NCI-H146 treated with DMSO at 0.1 percent for 48 hours (cell line): ENCODE measurements around the gene GNAI2.

Source experiments
- DNase-seq: peaks from one replicate; lab custom pipeline; 2025; ENCODE audit not compliant: unreplicated experiment; lab: John Stamatoyannopoulos, UW

Gene GNAI2

DNA sequence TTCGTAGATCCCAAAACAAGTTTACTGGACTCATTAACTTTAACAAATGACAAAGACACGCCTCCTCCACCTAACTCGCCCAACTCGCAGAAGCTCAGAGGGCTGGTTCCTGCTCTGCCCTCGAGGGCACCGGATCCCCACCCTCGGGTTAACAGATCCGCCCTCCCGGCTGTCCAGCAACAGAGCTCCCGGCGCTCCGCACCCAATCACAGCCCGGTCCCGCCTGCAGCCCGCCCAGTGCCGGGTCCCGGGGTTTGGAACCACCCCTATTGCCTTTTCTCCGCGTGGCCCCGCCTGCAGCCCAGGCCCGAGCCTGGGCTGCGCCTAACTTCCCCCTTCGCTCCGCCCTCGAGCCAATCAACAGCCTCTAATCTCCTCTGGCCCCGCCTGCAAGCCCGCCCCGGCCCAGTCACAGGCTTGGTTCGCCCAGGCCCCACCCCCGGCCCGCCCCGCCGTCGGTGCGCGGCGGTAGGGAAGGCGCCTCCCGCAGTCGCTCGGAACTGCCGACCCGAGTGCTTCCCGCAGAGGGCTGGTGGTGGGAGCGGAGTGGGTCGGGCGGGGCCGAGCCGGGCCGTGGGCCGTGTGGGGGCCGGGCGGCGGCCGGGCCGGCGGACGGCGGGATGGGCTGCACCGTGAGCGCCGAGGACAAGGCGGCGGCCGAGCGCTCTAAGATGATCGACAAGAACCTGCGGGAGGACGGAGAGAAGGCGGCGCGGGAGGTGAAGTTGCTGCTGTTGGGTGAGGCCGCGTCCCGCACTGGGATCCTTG, at the start of gene GNAI2:
Gene GNAI2, plus strand, starts transcription at position 489 of the 768 bp plus-strand sequence. Its CDS starts 132 bp downstream, at position 621.
- peak; percentile 90 for DNase-seq

GRCh38 chr3:50187750-50188149, 48.3 kb upstream of the GNAI2 start:
- no peak for DNase-seq

DNA sequence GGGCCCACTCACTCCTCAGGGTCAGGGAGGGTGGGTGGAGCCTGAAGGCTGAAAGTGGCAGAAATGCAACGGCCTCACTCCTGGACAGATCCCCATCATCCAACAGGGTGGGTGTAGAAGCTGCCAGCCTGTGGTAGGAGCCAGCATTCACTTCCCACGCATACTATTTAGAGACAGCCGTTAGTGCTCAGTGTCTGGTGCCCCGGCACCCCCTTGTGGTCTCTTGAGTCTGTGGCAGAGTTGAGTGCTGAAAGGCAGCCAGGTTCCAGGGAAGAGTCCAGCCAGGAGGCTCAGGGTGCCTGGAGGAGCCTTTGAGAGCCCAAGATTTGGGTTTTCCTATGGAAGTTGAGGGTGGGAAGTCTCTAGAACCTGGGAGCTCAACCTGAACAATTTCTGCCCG, 46.7 kb upstream of the GNAI2 start:
- DNase-seq: peak; percentile 15

DNA sequence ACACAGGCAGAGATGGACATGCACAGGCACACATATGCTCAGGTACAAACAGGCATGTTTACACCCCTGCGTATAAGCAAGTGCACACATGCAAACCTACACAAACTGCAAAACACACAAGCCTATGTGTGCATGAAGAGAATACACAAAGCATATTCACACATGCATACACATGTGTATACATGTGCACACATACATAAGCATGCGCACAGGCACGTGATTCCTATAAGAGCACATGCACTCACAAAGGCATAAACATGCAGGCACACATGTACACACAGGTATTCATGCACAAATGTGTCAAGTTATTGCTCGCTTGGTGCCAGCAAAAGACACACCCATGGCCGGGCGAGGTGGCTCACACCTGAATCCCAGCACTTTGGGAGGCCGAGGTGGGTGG, 46.0 kb upstream of the GNAI2 start:
- DNase-seq: no peak

GRCh38 chr3:50190936-50191660, 44.9 kb upstream of the GNAI2 start, which contains the start of gene GNAT1:
GNAT1 (plus strand) TSS chr3:50191610; CDS start chr3:50191726, 116 bp downstream.
- DNase-seq: no peak

DNA sequence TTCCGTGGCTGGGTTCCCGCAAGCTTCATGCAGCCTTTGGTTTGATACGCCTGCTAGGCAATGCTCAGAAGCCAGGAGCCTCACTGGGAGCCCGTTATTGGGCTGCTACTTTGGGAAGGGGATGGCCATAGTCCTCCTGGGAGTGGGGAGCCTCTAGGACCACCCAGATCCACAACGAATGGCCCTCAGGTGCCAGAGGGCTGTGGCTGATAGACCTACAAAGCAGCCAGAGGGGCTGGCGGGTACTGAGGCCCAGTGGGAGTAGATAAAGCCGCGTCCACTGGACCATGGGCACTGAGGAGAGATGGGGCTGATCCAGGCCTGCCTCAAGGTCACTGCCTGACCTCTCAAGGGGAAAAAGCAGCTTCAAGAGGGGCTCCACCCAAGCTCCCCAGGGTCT, 43.9 kb upstream of the GNAI2 start:
- no peak for DNase-seq

DNA sequence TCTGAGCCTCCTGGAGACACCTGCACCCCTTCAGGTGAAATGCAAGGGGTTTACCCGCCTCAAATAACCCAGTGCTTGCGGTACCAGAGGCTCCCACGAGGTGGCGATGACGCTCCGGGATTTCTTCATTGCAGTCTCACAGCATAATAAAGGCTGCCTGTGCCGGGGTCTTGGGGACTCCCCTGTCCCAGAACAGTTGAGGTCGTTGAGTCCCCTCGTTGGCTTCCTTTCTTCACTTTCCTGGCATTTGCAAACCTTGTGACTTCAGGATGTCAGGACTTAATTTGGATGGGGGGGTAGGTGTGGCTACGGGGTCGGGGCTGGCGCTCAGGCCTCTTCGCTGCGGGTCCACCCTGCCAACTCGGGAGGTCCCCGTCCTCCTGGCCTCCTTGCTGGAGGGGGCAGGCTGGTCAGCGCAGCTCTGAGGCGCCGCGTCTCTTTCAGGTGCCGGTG, 43.3 kb upstream of the GNAI2 start:
- DNase-seq: peak; percentile 4

DNA sequence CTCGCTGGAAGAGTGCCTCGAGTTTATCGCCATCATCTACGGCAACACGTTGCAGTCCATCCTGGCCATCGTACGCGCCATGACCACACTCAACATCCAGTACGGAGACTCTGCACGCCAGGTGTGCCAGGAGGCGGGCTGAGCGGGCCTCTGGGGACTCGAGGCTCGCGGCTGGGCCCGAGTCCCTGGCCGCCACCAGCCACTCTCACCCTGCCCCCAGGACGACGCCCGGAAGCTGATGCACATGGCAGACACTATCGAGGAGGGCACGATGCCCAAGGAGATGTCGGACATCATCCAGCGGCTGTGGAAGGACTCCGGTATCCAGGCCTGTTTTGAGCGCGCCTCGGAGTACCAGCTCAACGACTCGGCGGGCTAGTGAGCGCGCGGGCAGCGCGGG, 42.7 kb upstream of the GNAI2 start:
- DNase-seq: no peak

GRCh38 chr3:50193746-50194127, 42.3 kb upstream of the GNAI2 start:
- DNase-seq: no peak

DNA sequence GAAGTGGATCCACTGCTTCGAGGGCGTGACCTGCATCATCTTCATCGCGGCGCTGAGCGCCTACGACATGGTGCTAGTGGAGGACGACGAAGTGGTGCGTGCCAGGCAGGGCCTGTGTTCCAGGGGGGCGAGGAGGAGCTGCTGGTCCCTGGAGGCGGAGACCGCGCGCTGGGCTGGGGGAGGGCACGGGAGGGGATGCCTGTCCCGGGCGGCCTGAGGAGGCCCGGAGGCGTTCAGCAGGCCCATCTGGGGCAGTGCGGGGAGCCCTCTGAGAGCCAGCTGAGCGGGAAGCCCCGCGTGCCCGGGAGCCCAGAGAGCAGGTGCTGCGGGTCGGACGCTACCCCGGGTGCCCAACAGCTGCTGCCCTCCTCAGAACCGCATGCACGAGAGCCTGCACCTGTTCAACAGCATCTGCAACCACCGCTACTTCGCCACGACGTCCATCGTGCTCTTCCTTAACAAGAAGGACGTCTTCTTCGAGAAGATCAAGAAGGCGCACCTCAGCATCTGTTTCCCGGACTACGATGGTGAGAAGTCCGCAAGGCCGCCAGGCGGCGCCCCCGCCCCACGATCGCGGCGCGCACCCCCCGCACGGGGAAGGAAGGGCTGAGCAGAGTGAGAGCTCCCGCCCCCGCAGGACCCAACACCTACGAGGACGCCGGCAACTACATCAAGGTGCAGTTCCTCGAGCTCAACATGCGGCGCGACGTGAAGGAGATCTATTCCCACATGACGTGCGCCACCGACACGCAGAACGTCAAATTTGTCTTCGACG, 41.7 kb upstream of the GNAI2 start:
- no peak for DNase-seq

DNA sequence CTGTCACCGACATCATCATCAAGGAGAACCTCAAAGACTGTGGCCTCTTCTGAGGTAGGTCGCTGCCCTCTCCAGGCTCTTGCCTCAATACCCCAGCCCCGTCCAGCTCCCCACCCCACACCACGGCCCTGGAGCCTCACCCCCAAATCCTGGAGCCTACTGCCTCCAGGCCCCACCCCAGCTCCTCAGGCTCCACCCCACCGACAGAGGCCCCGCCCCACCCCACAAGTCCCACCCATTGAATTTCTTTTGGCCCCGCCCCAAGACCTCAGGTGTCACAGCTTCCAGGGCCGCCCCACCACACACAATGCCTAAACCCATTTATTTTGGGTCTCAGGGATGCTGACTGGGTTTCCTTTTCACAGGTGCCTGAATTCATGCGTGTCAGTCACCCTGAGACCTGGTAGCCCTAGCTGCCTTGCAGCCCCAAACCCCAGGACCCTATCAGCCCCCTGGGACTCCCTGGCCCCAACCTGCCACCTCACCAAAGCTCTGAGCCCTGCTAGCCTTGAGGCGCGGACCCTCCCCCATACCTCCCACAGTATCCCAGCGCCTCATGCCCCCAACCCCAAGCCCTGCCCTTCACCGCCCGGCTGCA, 41.0 kb upstream of the GNAI2 start:
- no peak for DNase-seq

- peak; percentile 59 for DNase-seq
Observed at GRCh38 chr3:50195501-50196252, 40.3 kb upstream of the GNAI2 start.

DNA sequence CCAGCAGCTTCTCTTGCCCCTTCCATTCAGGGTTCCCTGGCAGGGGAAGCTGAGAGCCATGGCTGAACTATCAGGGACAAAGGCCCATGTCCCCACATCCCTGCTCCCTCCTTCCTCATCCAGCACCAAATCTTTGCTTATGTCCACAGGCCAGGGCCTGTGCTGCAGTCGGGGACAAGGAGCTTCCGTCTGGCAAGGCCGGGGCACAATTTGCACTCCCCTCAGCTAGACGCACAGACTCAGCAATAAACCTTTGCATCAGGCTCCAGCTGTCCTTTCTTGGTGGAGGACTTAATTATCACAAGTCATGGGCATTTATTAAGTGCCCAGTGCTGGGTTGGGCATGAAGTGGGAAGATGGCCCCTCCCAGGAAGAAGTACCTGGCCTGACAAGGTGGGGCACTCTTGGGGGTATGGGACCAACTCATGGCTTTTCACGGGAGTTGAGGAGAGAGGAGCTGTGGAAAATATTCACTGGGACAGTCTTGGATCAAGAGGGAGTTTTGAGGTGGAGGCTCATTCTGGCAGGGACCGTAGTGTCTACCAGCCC, 39.7 kb upstream of the GNAI2 start:
- DNase-seq: no peak

DNA sequence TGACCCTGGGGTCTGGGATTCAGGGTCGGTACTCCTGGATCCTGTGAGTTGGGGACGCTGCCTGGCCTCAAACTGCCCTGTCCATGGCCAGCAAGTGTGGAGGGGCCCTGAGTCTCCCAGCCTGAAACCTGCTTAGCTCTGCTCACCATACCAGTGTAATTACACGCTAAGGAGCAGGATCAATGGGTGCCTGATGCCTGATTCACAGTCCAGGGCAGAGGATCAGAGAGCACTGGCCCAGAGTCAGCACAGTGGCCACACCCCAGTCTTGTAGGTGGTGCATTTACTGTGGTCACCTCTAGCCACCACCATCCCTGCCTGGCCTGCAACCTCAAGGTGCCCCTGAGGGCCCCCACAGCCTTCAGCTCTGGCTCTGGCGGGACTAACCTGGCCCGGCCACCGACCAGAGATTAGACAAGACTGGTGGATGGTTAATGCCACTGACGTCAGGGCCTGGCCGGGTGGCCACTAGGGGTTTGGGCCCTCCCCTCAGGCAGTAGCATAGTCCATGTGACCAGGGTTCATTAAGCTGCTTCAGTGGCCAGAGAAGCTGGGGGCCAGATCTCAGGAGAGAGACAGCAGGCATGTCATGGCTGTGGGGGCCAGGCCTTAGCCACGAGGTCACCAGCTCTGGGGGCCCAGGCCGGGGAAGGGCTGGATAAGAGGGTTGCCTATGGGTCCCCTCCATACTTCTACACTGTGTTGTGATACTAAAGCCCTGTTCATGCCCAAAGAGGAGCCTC, 34.3 kb upstream of the GNAI2 start:
- DNase-seq: no peak

DNA sequence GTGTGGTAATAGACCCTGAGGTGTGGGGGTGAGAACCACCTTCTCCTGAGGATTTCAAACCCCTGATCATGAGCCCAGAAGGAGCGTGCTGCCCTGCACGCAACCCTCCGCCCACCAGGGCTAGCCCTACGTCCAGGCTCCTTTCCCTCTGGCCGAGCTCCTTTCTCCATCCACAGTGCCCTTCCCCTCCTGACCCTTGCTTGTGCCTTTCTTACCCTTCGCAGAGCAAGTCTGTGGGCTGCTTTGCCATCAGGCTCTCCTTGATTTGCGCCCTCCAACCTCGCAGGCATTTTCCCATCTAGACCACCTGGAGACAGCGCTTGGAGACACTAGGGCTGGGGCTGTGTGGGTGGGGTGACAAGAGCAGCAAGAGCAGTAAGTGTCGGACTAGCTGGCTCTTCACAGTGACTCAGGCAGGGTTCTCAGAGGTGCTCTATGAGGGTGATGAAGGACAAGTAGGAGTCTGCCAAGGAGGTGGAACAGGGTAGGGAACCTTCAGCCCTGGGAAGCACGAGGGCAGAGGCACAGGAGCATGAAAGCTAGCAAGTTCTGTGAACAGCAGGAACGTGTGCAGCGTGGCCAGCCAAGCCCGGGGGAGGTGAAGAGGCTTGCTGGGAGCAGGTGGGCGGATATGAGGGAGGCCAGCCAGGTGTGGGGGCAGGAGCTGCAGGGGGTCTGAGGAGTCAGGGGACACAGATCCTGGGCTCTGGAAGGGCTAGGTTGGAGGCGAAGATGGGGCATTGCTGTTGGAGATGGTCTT, 33.5 kb upstream of the GNAI2 start:
- DNase-seq: no peak

GRCh38 chr3:50203113-50203808, 32.7 kb upstream of the GNAI2 start:
- DNase-seq: no peak

- no peak for DNase-seq
Observed at GRCh38 chr3:50203809-50204803, 31.9 kb upstream of the GNAI2 start.
